Measurements from ENCODE around the gene ALG9. TPM values are rescaled to one million over a fixed set of nuclear protein-coding genes. Genes with fewer than 3 reads are reported as not detected.

ALG9 gene
- total RNA-seq, 1 donor from 2014 or later = 24.9 TPM

GRCh38 chr11:111918390-111919256 lies 47.2 kb upstream of the ALG9 start, which contains the start of gene C11orf52:
C11orf52 (plus strand) TSS chr11:111918913; CDS start chr11:111918973, 60 bp downstream.
- Histone ChIP-seq H4K20me1 (ENCODE audit: insufficient read depth, low read length) (no peaks in the 10 kb centered on the region), H3K36me3 (ENCODE audit: insufficient read depth, low read length) (no peaks in the 10 kb centered on the region), H3K79me2 (ENCODE audit: insufficient read depth, low read length) (no peaks in the 10 kb centered on the region), H3K4me1 (ENCODE audit: insufficient read depth, low read length) (peaks cover 18% of the 10 kb centered on the region), H3K27me3 (ENCODE audit: insufficient read depth, low read length) (no peaks in the 10 kb centered on the region), H3K4me3 (ENCODE audit: insufficient read depth, low read depth, low read length) (no peak within 1 kb of the TSS), H3K27ac (ENCODE audit: low read depth, low read length) (no peak within 1 kb of the TSS), H3K9me3 (ENCODE audit: insufficient read depth, low read depth, low read length) (no peaks in the 10 kb centered on the region), H3K4me2 (ENCODE audit: low read length) (peak within 1 kb of the TSS; percentile 67), H2AFZ (ENCODE audit: low read depth, low read length) (peak within 1 kb of the TSS; percentile 69), H3K9ac (ENCODE audit: low read length) (no peak within 1 kb of the TSS)
- no peak for FAIRE-seq
- Mint-ChIP-seq H3K4me3 (ENCODE audit: unreplicated experiment) (no peak within 1 kb of the TSS), H3K36me3 (ENCODE audit: low read depth, unreplicated experiment) (no peaks in the 10 kb centered on the region), H3K9me3 (ENCODE audit: unreplicated experiment) (no peaks in the 10 kb centered on the region), H3K4me1 (ENCODE audit: low read depth, unreplicated experiment) (peaks cover 4% of the 10 kb centered on the region), H3K27me3 (ENCODE audit: low read depth, unreplicated experiment) (peaks cover 8% of the 10 kb centered on the region), H3K27ac (ENCODE audit: unreplicated experiment) (no peak within 1 kb of the TSS)
- DNase-seq (ENCODE audit: low read depth) = no peak
- TF ChIP-seq EZH2 (IDR thresholded peaks at IDR 0.05; ENCODE audit: insufficient read depth, low read length) (no peak), CTCF (IDR thresholded peaks at IDR 0.05; ENCODE audit: insufficient read depth, low read depth, low read length) (no peak)

GRCh38 chr11:111917788-111918187 lies 46.4 kb upstream of the ALG9 start:
- Histone ChIP-seq H3K4me3 (ENCODE audit: insufficient read depth, low read depth, low read length) (no peak overlapping the region), H3K27me3 (ENCODE audit: insufficient read depth, low read length) (no peaks in the 10 kb centered on the region), H3K79me2 (ENCODE audit: insufficient read depth, low read length) (no peaks in the 10 kb centered on the region), H3K9ac (ENCODE audit: low read length) (no peak overlapping the region), H2AFZ (ENCODE audit: low read depth, low read length) (no peak overlapping the region), H4K20me1 (ENCODE audit: insufficient read depth, low read length) (no peaks in the 10 kb centered on the region), H3K36me3 (ENCODE audit: insufficient read depth, low read length) (no peaks in the 10 kb centered on the region), H3K4me1 (ENCODE audit: insufficient read depth, low read length) (peaks cover 11% of the 10 kb centered on the region), H3K27ac (ENCODE audit: low read depth, low read length) (no peak overlapping the region), H3K9me3 (ENCODE audit: insufficient read depth, low read depth, low read length) (no peaks in the 10 kb centered on the region), H3K4me2 (ENCODE audit: low read length) (no peak overlapping the region)
- Mint-ChIP-seq H3K4me3 (ENCODE audit: unreplicated experiment) (no peak overlapping the region), H3K27ac (ENCODE audit: unreplicated experiment) (no peak overlapping the region), H3K36me3 (ENCODE audit: low read depth, unreplicated experiment) (no peaks in the 10 kb centered on the region), H3K9me3 (ENCODE audit: unreplicated experiment) (no peaks in the 10 kb centered on the region), H3K4me1 (ENCODE audit: low read depth, unreplicated experiment) (no peaks in the 10 kb centered on the region), H3K27me3 (ENCODE audit: low read depth, unreplicated experiment) (peaks cover 8% of the 10 kb centered on the region)
- DNase-seq (ENCODE audit: low read depth) (no peak), FAIRE-seq (no peak)
- TF ChIP-seq EZH2 (IDR thresholded peaks at IDR 0.05; ENCODE audit: insufficient read depth, low read length) (no peak), CTCF (IDR thresholded peaks at IDR 0.05; ENCODE audit: insufficient read depth, low read depth, low read length) (no peak)

GRCh38 chr11:111917312-111917711 lies 45.9 kb upstream of the ALG9 start:
- TF ChIP-seq EZH2 (IDR thresholded peaks at IDR 0.05; ENCODE audit: insufficient read depth, low read length) = no peak
- no peak for TF ChIP-seq CTCF (IDR thresholded peaks at IDR 0.05; ENCODE audit: insufficient read depth, low read depth, low read length)
- H3K4me3 ChIP-seq (ENCODE audit: insufficient read depth, low read depth, low read length) = no peak overlapping the region
- Mint-ChIP-seq H3K9me3 (ENCODE audit: unreplicated experiment) (no peaks in the 10 kb centered on the region), H3K27me3 (ENCODE audit: low read depth, unreplicated experiment) (peaks cover 8% of the 10 kb centered on the region), H3K27ac (ENCODE audit: unreplicated experiment) (no peak overlapping the region), H3K4me3 (ENCODE audit: unreplicated experiment) (no peak overlapping the region), H3K4me1 (ENCODE audit: low read depth, unreplicated experiment) (no peaks in the 10 kb centered on the region), H3K36me3 (ENCODE audit: low read depth, unreplicated experiment) (no peaks in the 10 kb centered on the region)
- H3K27ac ChIP-seq (ENCODE audit: low read depth, low read length) = no peak overlapping the region
- H4K20me1 ChIP-seq (ENCODE audit: insufficient read depth, low read length) = no peaks in the 10 kb centered on the region
- H3K79me2 ChIP-seq (ENCODE audit: insufficient read depth, low read length) = no peaks in the 10 kb centered on the region
- no peak overlapping the region for H2AFZ ChIP-seq (ENCODE audit: low read depth, low read length)
- H3K36me3 ChIP-seq (ENCODE audit: insufficient read depth, low read length) = no peaks in the 10 kb centered on the region
- FAIRE-seq = no peak
- no peak for DNase-seq (ENCODE audit: low read depth)
- no peak overlapping the region for H3K4me2 ChIP-seq (ENCODE audit: low read length)
- no peak overlapping the region for H3K9ac ChIP-seq (ENCODE audit: low read length)
- peaks cover 14% of the 10 kb centered on the region for H3K4me1 ChIP-seq (ENCODE audit: insufficient read depth, low read length)
- no peaks in the 10 kb centered on the region for H3K27me3 ChIP-seq (ENCODE audit: insufficient read depth, low read length)
- no peaks in the 10 kb centered on the region for H3K9me3 ChIP-seq (ENCODE audit: insufficient read depth, low read depth, low read length)
